Fibroblast of skin of left quadriceps (primary cell): ENCODE measurements around the gene CFAP54.
"Not testable (repeated sequence)": the region's sequence is repeated elsewhere in the genome, so short reads cannot be mapped to it uniquely, and the experiment has no call there.

Source experiments
- DNase-seq, 2 experiments: peaks; one replicate each; pipeline ENCODE4 v3.0.0-alpha.2; 2013; ENCODE audit warnings: low read depth in 2 of 2

CFAP54 gene

GRCh38 chr12:96606644-96607043 is 117.3 kb downstream of the CFAP54 start:
- no peak for DNase-seq

GRCh38 chr12:96617178-96617577 is 127.8 kb downstream of the CFAP54 start:
- DNase-seq = no peak

GRCh38 chr12:96623155-96623554 is 133.8 kb downstream of the CFAP54 start:
- DNase-seq = no peak

GRCh38 chr12:96623656-96624217 is 134.4 kb downstream of the CFAP54 start:
- no peak for DNase-seq

GRCh38 chr12:96635844-96636243 is 146.5 kb downstream of the CFAP54 start:
- no peak for DNase-seq

- DNase-seq = no peak
Observed at GRCh38 chr12:96636895-96637294, 147.5 kb downstream of the CFAP54 start.

GRCh38 chr12:96648923-96649322 is 159.5 kb downstream of the CFAP54 start:
- DNase-seq = no peak

GRCh38 chr12:96652870-96653269 is 163.5 kb downstream of the CFAP54 start:
- no peak for DNase-seq

GRCh38 chr12:96658075-96658474 is 168.7 kb downstream of the CFAP54 start:
- DNase-seq = no peak

GRCh38 chr12:96669786-96670185 is 180.4 kb downstream of the CFAP54 start:
- no peak for DNase-seq

GRCh38 chr12:96670334-96670899 is 181.0 kb downstream of the CFAP54 start:
- DNase-seq = no peak

- DNase-seq = not testable (repeated sequence)
Observed at GRCh38 chr12:96675519-96675918, 186.1 kb downstream of the CFAP54 start.

- DNase-seq = no peak
Observed at GRCh38 chr12:96677363-96677762, 188.0 kb downstream of the CFAP54 start.

GRCh38 chr12:96687719-96688118 is 198.3 kb downstream of the CFAP54 start:
- DNase-seq = no peak

- DNase-seq = no peak
Observed at GRCh38 chr12:96698521-96698920, 209.1 kb downstream of the CFAP54 start.

- DNase-seq = no peak
Observed at GRCh38 chr12:96698965-96699364, 209.6 kb downstream of the CFAP54 start.

GRCh38 chr12:96701856-96702255 is 212.5 kb downstream of the CFAP54 start:
- no peak for DNase-seq

- DNase-seq = no peak
Observed at GRCh38 chr12:96710127-96710745, 220.9 kb downstream of the CFAP54 start.

GRCh38 chr12:96711364-96711763 is 222.0 kb downstream of the CFAP54 start:
- no peak for DNase-seq

- no peak for DNase-seq
Observed at GRCh38 chr12:96714199-96714598, 224.8 kb downstream of the CFAP54 start.

GRCh38 chr12:96719660-96720362 is 230.4 kb downstream of the CFAP54 start:
- no peak for DNase-seq

GRCh38 chr12:96720363-96720705 is 231.0 kb downstream of the CFAP54 start:
- DNase-seq = no peak

GRCh38 chr12:96729466-96729865 is 240.1 kb downstream of the CFAP54 start:
- DNase-seq = not testable (repeated sequence)
